ENCODE data around the gene TBC1D22B. TPM values are rescaled to one million over a fixed set of nuclear protein-coding genes. Genes with fewer than 3 reads are reported as not detected.

Gene TBC1D22B
- total and polyA plus RNA-seq, 2 donors (not counting 3 experiments of a cell fraction or from before 2014, with no cell fraction given): 13.1 to 13.6 TPM

DNA sequence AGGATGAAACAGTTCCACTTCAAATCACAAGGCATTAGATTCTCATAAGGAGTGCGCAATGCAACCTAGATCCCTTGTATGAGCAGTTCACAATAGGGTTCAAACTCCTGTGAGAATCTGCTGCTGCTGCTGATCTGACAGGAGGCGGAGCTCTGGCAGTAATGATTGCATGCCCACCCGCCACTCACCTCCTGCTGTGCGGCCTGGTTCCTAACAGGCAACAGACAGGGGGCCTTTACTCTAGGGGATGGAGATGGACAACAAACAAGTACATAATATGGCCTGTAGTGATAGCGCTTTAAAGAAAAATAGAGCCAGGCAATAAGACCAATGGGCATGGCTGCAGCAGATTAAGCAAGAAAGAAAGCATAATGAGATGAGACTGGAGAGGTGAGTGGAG, 2.7 kb upstream of the TBC1D22B start:
- ChIA-PET POLR2A (interaction anchor here (0.6 kb wide), 1 partner anchor 8 kb away, joined by 4 read pairs; no protein-coding TSS in a partner anchor), CTCF (interaction anchor here (0.7 kb wide), 1 partner anchor 168 kb away, joined by 3 read pairs; no protein-coding TSS in a partner anchor)
- Histone ChIP-seq H4K20me1 (replicated peaks; ENCODE audit: control insufficient read depth, extremely low read depth, insufficient read depth, low read length) (no peaks in the 10 kb centered on the region), H3K4me2 (ENCODE audit: insufficient read depth, low read length) (no peak overlapping the region), H3K27me3 (ENCODE audit: control insufficient read depth in 2 of 2, insufficient read depth in 2 of 2, low read length in 2 of 2) (no peaks in the 10 kb centered on the region), H3K36me3 (ENCODE audit: control insufficient read depth in 2 of 2, extremely low read depth in 1 of 2, insufficient read depth in 2 of 2, low read length in 2 of 2) (no peaks in the 10 kb centered on the region), H2AFZ (ENCODE audit: low read depth, low read length) (no peak overlapping the region), H3K9me3 (replicated peaks; ENCODE audit: control insufficient read depth, insufficient read depth, low read length) (no peaks in the 10 kb centered on the region), H3K9me1 (replicated peaks; ENCODE audit: control insufficient read depth, extremely low read depth, insufficient read depth, low read length) (no peaks in the 10 kb centered on the region), H3K79me2 (ENCODE audit: control insufficient read depth, insufficient read depth, low read length) (peaks cover 10% of the 10 kb centered on the region), H3K27ac (ENCODE audit: insufficient read depth, low read depth, low read length) (no peak overlapping the region), H3K4me3 (replicated peaks in 1 of 3; ENCODE audit: insufficient read depth in 1 of 3, low read depth in 1 of 3, low read length in 3 of 3) (no peak overlapping the region), H3K9ac (replicated peaks; ENCODE audit: extremely low read depth, insufficient read depth, low read length) (no peak overlapping the region), H3K4me1 (ENCODE audit: control insufficient read depth, extremely low read depth, insufficient read depth, low read length) (peaks cover 30% of the 10 kb centered on the region)
- no TSS peak for BruUV-seq (replicated peaks)
- DNase-seq (ENCODE audit: low read depth, low spot score): no peak
- TF ChIP-seq, protein P1, sequence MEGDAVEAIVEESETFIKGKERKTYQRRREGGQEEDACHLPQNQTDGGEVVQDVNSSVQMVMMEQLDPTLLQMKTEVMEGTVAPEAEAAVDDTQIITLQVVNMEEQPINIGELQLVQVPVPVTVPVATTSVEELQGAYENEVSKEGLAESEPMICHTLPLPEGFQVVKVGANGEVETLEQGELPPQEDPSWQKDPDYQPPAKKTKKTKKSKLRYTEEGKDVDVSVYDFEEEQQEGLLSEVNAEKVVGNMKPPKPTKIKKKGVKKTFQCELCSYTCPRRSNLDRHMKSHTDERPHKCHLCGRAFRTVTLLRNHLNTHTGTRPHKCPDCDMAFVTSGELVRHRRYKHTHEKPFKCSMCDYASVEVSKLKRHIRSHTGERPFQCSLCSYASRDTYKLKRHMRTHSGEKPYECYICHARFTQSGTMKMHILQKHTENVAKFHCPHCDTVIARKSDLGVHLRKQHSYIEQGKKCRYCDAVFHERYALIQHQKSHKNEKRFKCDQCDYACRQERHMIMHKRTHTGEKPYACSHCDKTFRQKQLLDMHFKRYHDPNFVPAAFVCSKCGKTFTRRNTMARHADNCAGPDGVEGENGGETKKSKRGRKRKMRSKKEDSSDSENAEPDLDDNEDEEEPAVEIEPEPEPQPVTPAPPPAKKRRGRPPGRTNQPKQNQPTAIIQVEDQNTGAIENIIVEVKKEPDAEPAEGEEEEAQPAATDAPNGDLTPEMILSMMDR (IDR thresholded peaks at IDR 0.05; ENCODE audit: extremely low read depth in 1 of 2, insufficient read depth in 1 of 2, low read depth in 1 of 2, low read length in 2 of 2): no peak
- no peak for TF ChIP-seq FOS (IDR thresholded peaks at IDR 0.05; ENCODE audit: borderline replicate concordance, insufficient read depth, low read length)
- TF ChIP-seq GATA2 (IDR thresholded peaks at IDR 0.05; ENCODE audit: insufficient read depth, insufficient read length, low read depth, low read length): no peak
- TF ChIP-seq POLR2AphosphoS5 (IDR thresholded peaks at IDR 0.05; ENCODE audit: insufficient read depth, low read depth, low read length): no peak
- TF ChIP-seq POLR2A (IDR thresholded peaks at IDR 0.05; ENCODE audit: low read depth, low read length): no peak
- no peak for TF ChIP-seq EZH2 (IDR thresholded peaks at IDR 0.05; ENCODE audit: borderline replicate concordance, low read depth, low read length, severe bottlenecking)
- no peak for TF ChIP-seq MYC (IDR thresholded peaks at IDR 0.05; ENCODE audit: low read depth, low read length)
- TF ChIP-seq JUN (IDR thresholded peaks at IDR 0.05; ENCODE audit: borderline replicate concordance, insufficient read depth, insufficient read length, low read depth): no peak
- TF ChIP-seq, protein P2, sequence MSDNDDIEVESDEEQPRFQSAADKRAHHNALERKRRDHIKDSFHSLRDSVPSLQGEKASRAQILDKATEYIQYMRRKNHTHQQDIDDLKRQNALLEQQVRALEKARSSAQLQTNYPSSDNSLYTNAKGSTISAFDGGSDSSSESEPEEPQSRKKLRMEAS (IDR thresholded peaks at IDR 0.05; ENCODE audit: insufficient read depth, insufficient read length): no peak
- dilution Hi-C loops (cut with MboI; ENCODE audit: extremely low pct_ligation_motif_present, low sequenced_read_pairs): no loop called here
- intact Hi-C loops (cut with micrococcal nuclease): no loop called here
- no peak for FAIRE-seq

Measured in endothelial cell of umbilical vein (primary cell).